K562 (cell line): Measurements from ENCODE around the gene STK16. TPM values are rescaled to one million over a fixed set of nuclear protein-coding genes. Genes with fewer than 3 reads are reported as not detected.

Experiments used
- ATAC-seq: fragments of 200-7000 bp; cut with Tn5 transposase; 3 replicates; pipeline ENCODE4 v1.9.1; 2020; ENCODE audit warnings: moderate library complexity
- BruUV-seq: library from RNA; stranded (reverse); fragments of 400-500 nt; replicated peaks from 2 replicates; lab custom pipeline; 2021; lab: Mats Ljungman, UMichigan
- CTCF ChIA-PET: fragments of 300-600 bp; formaldehyde crosslinking; extraction: SDS; loops from one replicate; lab custom pipeline; 2021; ENCODE audit warnings: low intra/inter-chr PET ratio; lab: Yijun Ruan, JAX
- POLR2A ChIA-PET: fragments of 300-600, 350-650 bp; sonication (Branson Sonifier 250); formaldehyde crosslinking; extraction: SDS; loops from one replicate; lab custom pipeline; 2021; ENCODE audit warnings: antibody characterized with exemption, inconsistent platforms; lab: Yijun Ruan, JAX
- DNase-seq, 4 experiments: peaks; one replicate each; pipeline versions ENCODE4 v3.0.0 to v3.0.0-alpha.2; 2011 to 2018; ENCODE audit warnings: low spot score in 3 of 4, mixed read lengths in 3 of 4; ENCODE audit errors: extremely low read depth in 1 of 4
- FAIRE-seq: peaks from 2 replicates; lab custom pipeline; 2011; peaks lifted over from hg19 to GRCh38; lab: Jason Lieb, UNC
- H2AFZ ChIP-seq: 2 replicates; pipeline ENCODE4 v1.6.0; 2011; ENCODE audit warnings: low read depth, low read length, control low read depth, inconsistent platforms
- H3K27ac ChIP-seq: fragments of 200-600 bp; 3 replicates; pipeline ENCODE4 v1.8.0; 2011; ENCODE audit warnings: low read depth, mild to moderate bottlenecking, control low read depth, inconsistent platforms, low read length, moderate library complexity, mixed read lengths; ENCODE audit errors: extremely low read depth
- H3K27me3 ChIP-seq, 2 experiments: fragments of 300-600 bp in 1 of 2; 2 replicates in 1 of 2; 3 replicates in 1 of 2; pipeline versions ENCODE4 v1.6.0 to v1.8.0; 2011; ENCODE audit warnings: inconsistent platforms in 2 of 2, low read length in 2 of 2, mild to moderate bottlenecking in 1 of 2, mixed read lengths in 1 of 2, moderate library complexity in 1 of 2; ENCODE audit not compliant: control insufficient read depth in 2 of 2, insufficient read depth in 2 of 2
- H3K36me3 ChIP-seq: fragments of 300-600 bp; 3 replicates; pipeline ENCODE4 v1.8.0; 2011; ENCODE audit warnings: mild to moderate bottlenecking, low read length, inconsistent platforms; ENCODE audit not compliant: control insufficient read depth, insufficient read depth
- H3K4me1 ChIP-seq, 2 experiments: fragments of 200-600 bp in 1 of 2; replicated peaks in 1 of 2; 2 replicates in 1 of 2; 3 replicates in 1 of 2; pipeline versions ENCODE4 v1.5.1 to v1.8.0; 2011; ENCODE audit warnings: inconsistent platforms in 2 of 2, low read length in 2 of 2, mild to moderate bottlenecking in 1 of 2, mixed read lengths in 1 of 2, moderate library complexity in 1 of 2; ENCODE audit not compliant: control insufficient read depth in 2 of 2, insufficient read depth in 2 of 2
- H3K4me2 ChIP-seq: 2 replicates; pipeline ENCODE4 v1.6.1; 2011; ENCODE audit warnings: low read length, control low read depth, inconsistent platforms, mixed read lengths; ENCODE audit not compliant: insufficient read depth
- H3K4me3 ChIP-seq: fragments of 200-600 bp; sonication (generic), shearing (Covaris generic); 2 replicates; pipeline ENCODE4 v1.5.1; 2016; ENCODE audit warnings: control low read depth, inconsistent platforms
- H3K79me2 ChIP-seq: fragments of 200-600 bp; 3 replicates; pipeline ENCODE4 v1.8.0; 2011; ENCODE audit warnings: low read length, inconsistent platforms; ENCODE audit not compliant: control insufficient read depth, insufficient read depth
- H3K9ac ChIP-seq, 2 experiments: 2 replicates each; pipeline versions ENCODE4 v1.6.0 to v1.6.1; 2011; ENCODE audit warnings: low read depth in 2 of 2, low read length in 2 of 2, control low read depth in 1 of 2, inconsistent platforms in 1 of 2, mild to moderate bottlenecking in 1 of 2, mixed read lengths in 1 of 2; ENCODE audit not compliant: insufficient read depth in 1 of 2
- H3K9me1 ChIP-seq: one replicate; pipeline ENCODE4 v1.6.0; 2011; ENCODE audit warnings: inconsistent platforms, mild to moderate bottlenecking, low read length, moderate library complexity; ENCODE audit not compliant: control insufficient read depth, insufficient read depth
- H3K9me3 ChIP-seq: replicated peaks from 2 replicates; pipeline ENCODE4 v1.5.1; 2011; ENCODE audit warnings: low read depth, low read length, inconsistent platforms; ENCODE audit not compliant: control insufficient read depth, insufficient read depth
- H4K20me1 ChIP-seq: replicated peaks from 2 replicates; pipeline ENCODE4 v1.6.1; 2011; ENCODE audit warnings: low read length, inconsistent platforms, mixed read lengths; ENCODE audit not compliant: control insufficient read depth, insufficient read depth
- BACH1 ChIP-seq: fragments of 200-800 bp; sonication (Bioruptor generic); IDR thresholded peaks from 2 replicates; pipeline ENCODE4 v1.6.1; 2016; ENCODE audit warnings: missing genetic modification characterization, missing compliant biosample characterization
- DMBX1 ChIP-seq: fragments of 250-450 bp; sonication (Bioruptor Pico); IDR thresholded peaks from 2 replicates; pipeline ENCODE4 v1.8.0; 2022; ENCODE audit warnings: inconsistent platforms, mild to moderate bottlenecking, moderate library complexity, borderline replicate concordance
- ELK1 ChIP-seq: sonication (generic); formaldehyde crosslinking; IDR thresholded peaks from 2 replicates; pipeline ENCODE4 v1.8.1; 2022; ENCODE audit warnings: missing genetic modification reagents
- NCOA4 ChIP-seq: fragments of 450-650 bp; IDR thresholded peaks from 2 replicates; pipeline ENCODE4 v1.6.1; 2018; ENCODE audit warnings: mild to moderate bottlenecking; ENCODE audit not compliant: partially characterized antibody
- PATZ1 ChIP-seq: fragments of 250-450 bp; sonication (Bioruptor Pico); IDR thresholded peaks from 2 replicates; pipeline ENCODE4 v1.5.0; 2020; ENCODE audit warnings: mild to moderate bottlenecking, borderline replicate concordance
- PTRF ChIP-seq: fragments of 450-650 bp; IDR thresholded peaks from 2 replicates; pipeline ENCODE4 v1.6.1; 2016; ENCODE audit warnings: mild to moderate bottlenecking, missing genetic modification characterization, missing compliant biosample characterization
- SMARCA5 ChIP-seq: fragments of 450-650 bp; IDR thresholded peaks from 2 replicates; pipeline ENCODE4 v1.6.1; 2016
- TFAP4 ChIP-seq: sonication (generic); formaldehyde crosslinking; IDR thresholded peaks from 2 replicates; pipeline ENCODE4 v1.8.0; 2022; ENCODE audit warnings: missing genetic modification reagents, mild to moderate bottlenecking, moderate library complexity, borderline replicate concordance
- VEZF1 ChIP-seq: fragments of 200-800 bp; sonication (Bioruptor generic); IDR thresholded peaks from 2 replicates; pipeline ENCODE4 v1.6.1; 2017; ENCODE audit warnings: missing genetic modification characterization, missing compliant biosample characterization
- ZNF134 ChIP-seq: fragments of 250-450 bp; sonication (Bioruptor Pico); conservative IDR thresholded peaks from 2 replicates; pipeline ENCODE4 v1.4.0; 2020
- ZNF384 ChIP-seq: IDR thresholded peaks from 2 replicates; pipeline ENCODE4 v1.6.1; 2012; ENCODE audit warnings: low read depth, low read length, improper control_type of control experiment
- ZNF639 ChIP-seq, 2 experiments: fragments of 200-800 bp in 1 of 2; sonication (Bioruptor generic) in 1 of 2; sonication (generic) in 1 of 2; formaldehyde crosslinking in 1 of 2; IDR thresholded peaks in 1 of 2; conservative IDR thresholded peaks in 1 of 2; 2 replicates each; pipeline versions ENCODE4 v1.5.0 to v1.6.1; 2016 to 2020; ENCODE audit warnings: missing compliant biosample characterization in 1 of 2, missing genetic modification characterization in 1 of 2, missing genetic modification reagents in 1 of 2
- WGBS: fragments of 100-300 bp; shearing (Covaris generic); methylation state at CpG from one replicate; pipeline ENCODE4 v1.1.6; 2016; ENCODE audit warnings: low coverage, mixed read lengths; ENCODE audit not compliant: insufficient coverage; ENCODE audit errors: missing lambda C conversion rate; 5-methylcytosine and 5-hydroxymethylcytosine counted together
- in situ Hi-C: fragments of 300-500 bp; cut with MboI; formaldehyde crosslinking; loops from 4 replicates; pipeline ENCODE4 v1.15.0; 2018; ENCODE audit warnings: inconsistent platforms, mixed read lengths
- intact Hi-C: fragments of 100-400 bp; cut with micrococcal nuclease; formaldehyde crosslinking; loops from 2 replicates; pipeline ENCODE4 v1.14.2; 2022
- polyA plus RNA-seq, 8 experiments: library from polyadenylated mRNA; depleted of rRNA in 4 of 8; stranded (reverse) in 5 of 8; unstranded in 3 of 8; fragments of >200 nt; fragmentation: Nextera tagmentation in 2 of 8; fragmentation: Illumina TruSeq in 1 of 8; extraction: Ambion mirVana in 2 of 8; extraction: Trizol in 1 of 8; gene quantifications; 2 replicates each; pipeline versions ENCODE4 v1.2.1 to v1.2.3, GENCODE V29; 2011 to 2014; ENCODE audit warnings: inconsistent platforms in 1 of 8, missing spikeins in 1 of 8
- total RNA-seq, 7 experiments: library from RNA; depleted of rRNA in 6 of 7; stranded (reverse); fragments of >200 nt in 6 of 7; fragmentation: Illumina TruSeq in 2 of 7; extraction: Trizol in 2 of 7; gene quantifications; 2 replicates each; pipeline versions ENCODE4 v1.2.1 to v1.2.3, GENCODE V29; 2011 to 2021; ENCODE audit warnings: low replicate concordance in 1 of 7

STK16 gene
- total and polyA plus RNA-seq, 9 of the 15 experiments (the other 6 are each of a cell fraction or from before 2014, with no cell fraction given): 5.4 to 36.2 (median 17.8) TPM

- Histone ChIP-seq H3K27me3 (0 out of 5 replicates have a peak, but pooled peaks cover 0 to 4% of the 10 kb centered on the region in 2 experiments), H3K9ac (peak within 1 kb of the TSS; percentile 71 to 92), H3K27ac (peak within 1 kb of the TSS; percentile 75), H3K4me3 (peak within 1 kb of the TSS; percentile 58), H3K9me1 (no peaks in the 10 kb centered on the region), H2AFZ (peak within 1 kb of the TSS; percentile 88), H3K79me2 (peaks cover 24% of the 10 kb centered on the region), H3K4me1 (peaks cover 18 to 47% of the 10 kb centered on the region in 2 experiments; a peak in 4 of 5 replicates), H3K36me3 (peaks cover 32% of the 10 kb centered on the region; the same call in 2 of the 3 replicates), H4K20me1 (0 out of 2 replicates have a peak, but pooled peaks cover 3% of the 10 kb centered on the region), H3K4me2 (peak within 1 kb of the TSS; percentile 82), H3K9me3 (no peaks in the 10 kb centered on the region)
- ATAC-seq (peak; percentile 92), FAIRE-seq (peak; percentile 11), DNase-seq (peak; percentile 87 to 96 (median 95))
- intact Hi-C loops (loop anchor here (2.0 kb wide), 1 partner anchor 25 kb away; the partner anchor contains the start of gene DNAJB2), in situ Hi-C loops (no loop called here)
- WGBS: under 1% methylated on average over 54 of the region's 76 CpGs
- CTCF ChIA-PET: interaction anchor here (0.8 kb wide), 1 partner anchor 41 kb away, joined by 5 read pairs; no protein-coding TSS in a partner anchor
- no TSS peak for BruUV-seq
- POLR2A ChIA-PET: interaction anchor here (0.6 to 2.0 kb wide), 9 partner anchors 9 to 113 kb away, joined by 3 to 8 read pairs (median 3); partner anchors contain the start of genes DNAJB2, GLB1L and STK16
- TF ChIP-seq ELK1 (no peak), TFAP4 (peak; percentile 27; the same call in 1 of the 2 replicates), VEZF1 (CRISPR knock-in tag) (peak; percentile 97), PATZ1 (CRISPR knock-in tag) (no peak), ZNF134 (CRISPR knock-in tag) (no peak), DMBX1 (CRISPR knock-in tag) (no peak), SMARCA5 (no peak), ZNF639 (CRISPR knock-in tag; conservative IDR thresholded peaks at IDR 0.05 in 1 of 2, IDR thresholded peaks at IDR 0.05 in 1 of 2) (no peak), NCOA4 (no peak), PTRF (tag) (no peak), BACH1 (tag) (no peak), ZNF384 (no peak)
Measured at GRCh38 chr2:219253753-219254589, 8.7 kb downstream of the STK16 start, which contains the start of gene TUBA4A. Gene TUBA4A, minus strand, starts transcription at chr2:219253918. Its CDS starts 60 bp downstream, at chr2:219253858.
